C4-2B (cell line): ENCODE data around the gene CERS1.
A peak's percentile ranks its signal among the peaks of the same experiment; 100 is the strongest.

Experiments
- H3K27ac ChIP-seq: fragments of 450-650 bp; 2 replicates; pipeline ENCODE4 v1.5.1; 2017
- ZFX ChIP-seq: fragments of 450-650 bp; IDR thresholded peaks from 2 replicates; pipeline ENCODE4 v1.6.1; 2017
- TF ChIP-seq, protein P1 (sequence below): fragments of 450-650 bp; conservative IDR thresholded peaks from 2 replicates; pipeline ENCODE4 v1.5.1; 2017; ENCODE audit warnings: mild to moderate bottlenecking

The CERS1 gene

GRCh38 chr19:18895038-18895823, 727 bp downstream of the CERS1 start:
- TF ChIP-seq, protein P1, sequence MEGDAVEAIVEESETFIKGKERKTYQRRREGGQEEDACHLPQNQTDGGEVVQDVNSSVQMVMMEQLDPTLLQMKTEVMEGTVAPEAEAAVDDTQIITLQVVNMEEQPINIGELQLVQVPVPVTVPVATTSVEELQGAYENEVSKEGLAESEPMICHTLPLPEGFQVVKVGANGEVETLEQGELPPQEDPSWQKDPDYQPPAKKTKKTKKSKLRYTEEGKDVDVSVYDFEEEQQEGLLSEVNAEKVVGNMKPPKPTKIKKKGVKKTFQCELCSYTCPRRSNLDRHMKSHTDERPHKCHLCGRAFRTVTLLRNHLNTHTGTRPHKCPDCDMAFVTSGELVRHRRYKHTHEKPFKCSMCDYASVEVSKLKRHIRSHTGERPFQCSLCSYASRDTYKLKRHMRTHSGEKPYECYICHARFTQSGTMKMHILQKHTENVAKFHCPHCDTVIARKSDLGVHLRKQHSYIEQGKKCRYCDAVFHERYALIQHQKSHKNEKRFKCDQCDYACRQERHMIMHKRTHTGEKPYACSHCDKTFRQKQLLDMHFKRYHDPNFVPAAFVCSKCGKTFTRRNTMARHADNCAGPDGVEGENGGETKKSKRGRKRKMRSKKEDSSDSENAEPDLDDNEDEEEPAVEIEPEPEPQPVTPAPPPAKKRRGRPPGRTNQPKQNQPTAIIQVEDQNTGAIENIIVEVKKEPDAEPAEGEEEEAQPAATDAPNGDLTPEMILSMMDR = peak; percentile 59
- TF ChIP-seq ZFX = 0 out of 2 replicates have a peak, but pooled peaks have one; percentile 14
- no peak overlapping the region for H3K27ac ChIP-seq

DNA sequence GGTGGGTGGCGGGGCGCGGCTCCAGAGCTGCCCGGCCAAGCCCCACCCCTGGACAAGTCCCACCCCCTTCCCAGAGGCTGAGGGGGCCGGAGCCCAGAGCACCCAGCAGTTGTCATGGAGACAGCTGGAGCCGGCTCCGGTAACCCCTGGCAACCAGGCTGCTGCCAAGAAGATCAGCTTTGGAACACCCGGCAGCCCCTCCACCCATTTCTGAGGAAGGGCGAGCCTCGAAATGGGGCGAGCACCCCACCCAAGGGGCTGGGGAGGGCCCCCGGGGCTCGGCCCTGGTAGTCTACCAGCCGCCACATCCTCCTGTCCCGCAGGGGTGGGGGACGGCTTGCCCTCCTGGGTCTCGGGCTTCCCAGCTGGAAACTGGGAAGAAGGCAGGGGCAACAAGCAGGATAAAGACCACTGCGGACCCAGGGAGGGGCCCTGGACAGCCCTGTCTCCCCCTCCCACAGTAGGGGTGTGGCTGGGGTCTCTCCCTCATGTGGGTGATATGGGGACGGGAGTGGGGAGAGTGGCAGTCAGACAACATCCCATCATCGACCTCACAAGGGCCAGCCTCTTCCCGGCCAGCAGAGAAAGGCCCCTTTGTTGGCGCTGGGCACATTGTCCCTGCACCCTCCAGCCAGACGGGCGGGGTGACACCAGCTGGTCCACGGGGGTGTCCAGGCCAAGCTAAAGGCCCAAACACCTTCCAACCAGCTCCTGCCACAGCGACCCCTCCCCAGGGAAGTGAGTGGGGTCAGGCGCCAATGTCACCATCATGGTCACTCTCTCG, 1.5 kb downstream of the CERS1 start:
- H3K27ac ChIP-seq = no peak overlapping the region
- TF ChIP-seq ZFX = no peak
- TF ChIP-seq, protein P1 = no peak

DNA sequence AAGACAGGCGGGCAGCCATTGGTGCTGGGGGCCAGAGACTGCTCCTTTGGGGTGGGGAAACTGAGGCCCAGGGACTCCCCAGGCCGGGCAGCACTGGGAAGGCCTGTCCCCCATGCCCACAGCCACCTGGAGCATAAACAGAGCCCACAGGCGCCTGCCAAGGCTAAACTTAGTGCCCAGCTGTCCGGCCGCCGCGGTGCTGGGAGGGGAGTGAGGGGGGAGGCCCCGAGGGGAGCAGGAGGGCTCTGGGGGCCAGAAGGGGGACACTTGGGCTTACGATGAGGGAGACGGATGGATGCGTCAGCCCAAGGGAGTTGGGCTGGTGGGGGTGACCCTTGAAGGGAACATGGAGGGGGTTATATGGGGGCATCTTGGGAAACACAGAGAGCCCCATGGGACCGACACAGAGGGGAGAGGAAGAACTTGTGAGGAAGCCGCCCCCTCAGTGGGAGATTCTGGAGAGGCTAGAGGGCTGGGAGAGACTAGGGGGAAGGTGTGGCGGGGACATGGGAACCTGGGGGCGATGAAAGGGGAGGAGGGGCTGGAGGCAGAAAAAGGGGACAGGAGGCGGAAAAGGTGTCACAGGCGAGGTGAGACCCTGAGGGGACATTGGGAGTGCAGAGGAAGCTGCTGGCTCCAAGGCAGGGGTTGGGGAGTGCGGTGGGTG, 2.2 kb downstream of the CERS1 start:
- no peak overlapping the region for H3K27ac ChIP-seq
- TF ChIP-seq, protein P1 = no peak
- no peak for TF ChIP-seq ZFX

DNA sequence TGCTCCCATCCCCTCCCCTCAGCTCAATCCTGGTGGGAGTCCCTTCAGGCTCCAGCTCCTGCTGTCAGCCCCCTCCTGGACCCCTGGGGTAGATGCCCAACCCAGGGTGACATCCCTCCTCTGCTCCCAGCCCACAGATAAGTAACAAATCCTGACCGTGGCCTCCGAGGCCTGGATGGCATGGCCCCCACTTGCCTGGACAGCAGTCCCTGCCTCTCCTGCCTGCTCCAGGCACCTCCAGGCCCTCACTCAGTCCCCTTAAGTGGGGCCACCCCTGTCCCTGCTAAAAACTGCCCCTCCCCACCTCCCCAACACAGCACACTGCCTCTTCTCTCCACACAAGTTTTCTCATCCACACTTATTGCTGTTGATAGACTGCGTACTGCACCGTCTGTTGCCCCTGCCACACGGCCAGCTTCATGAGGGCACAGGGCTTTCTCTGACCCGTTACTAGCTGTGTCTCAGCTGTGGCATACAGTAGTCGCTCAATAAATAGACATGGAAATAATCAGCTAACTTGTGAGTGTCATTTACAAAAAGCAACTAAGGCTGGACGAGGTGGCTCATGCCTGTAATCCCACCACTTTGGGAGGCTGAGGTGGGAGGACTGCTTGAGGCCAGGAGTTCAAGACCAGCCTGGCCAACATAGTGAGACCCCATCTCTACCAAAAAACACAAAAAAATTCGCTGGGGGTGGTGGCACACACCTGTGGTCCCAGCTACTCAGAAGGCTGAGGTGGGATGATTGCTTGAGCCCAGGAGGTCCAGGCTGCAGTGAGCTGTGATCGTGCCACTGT, 5.8 kb downstream of the CERS1 start:
- no peak overlapping the region for H3K27ac ChIP-seq
- TF ChIP-seq ZFX = no peak
- TF ChIP-seq, protein P1 = no peak

GRCh38 chr19:18886972-18887371, 9.0 kb downstream of the CERS1 start:
- TF ChIP-seq ZFX = no peak
- TF ChIP-seq, protein P1 = no peak
- no peak overlapping the region for H3K27ac ChIP-seq

DNA sequence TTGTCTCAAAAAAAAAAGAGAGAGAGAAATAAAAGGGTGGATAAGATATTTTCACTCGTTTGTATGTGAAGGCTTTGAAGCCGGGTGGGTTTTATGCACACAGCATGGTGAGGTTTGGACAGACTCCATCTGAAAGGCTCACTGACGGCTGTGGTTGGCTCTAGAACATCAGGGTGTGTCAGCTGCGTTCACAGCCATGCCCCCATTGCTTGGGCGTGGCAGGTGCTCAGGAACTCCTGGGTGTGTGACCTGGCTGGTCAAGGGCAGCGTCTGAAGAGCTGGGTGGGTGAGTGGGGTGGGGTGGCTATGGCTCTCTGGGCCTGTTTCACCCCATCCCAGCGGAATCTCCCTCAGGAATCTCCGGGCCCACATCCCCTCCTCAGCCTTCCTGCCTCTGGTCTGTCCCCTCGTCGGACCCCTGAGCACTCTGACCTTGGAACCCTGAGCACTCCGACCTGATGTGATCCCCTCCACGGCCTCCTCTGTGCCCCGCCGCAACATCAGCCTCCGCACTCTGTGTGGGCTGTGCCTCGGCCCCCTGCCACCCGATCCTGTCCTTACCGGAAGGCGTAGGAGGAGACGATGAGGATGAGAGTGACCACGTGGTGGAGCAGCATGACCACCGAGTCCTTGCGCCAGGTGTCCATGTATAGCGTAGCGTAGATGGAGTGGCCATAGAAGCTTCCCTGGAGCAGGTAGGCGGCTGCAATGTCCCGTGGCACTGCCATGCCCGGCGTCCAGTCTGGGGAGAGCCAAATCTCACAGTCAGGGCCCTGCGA, 12.2 kb downstream of the CERS1 start:
- no peak overlapping the region for H3K27ac ChIP-seq
- TF ChIP-seq, protein P1 = no peak
- no peak for TF ChIP-seq ZFX
